NT2/D1 (cell line): Measurements from ENCODE around the gene PLAAT5.
"Not testable (repeated sequence)": the region's sequence is repeated elsewhere in the genome, so short reads cannot be mapped to it uniquely, and the experiment has no call there.

Source experiments
- SUZ12 ChIP-seq: IDR thresholded peaks from 2 replicates; pipeline ENCODE4 v1.6.1; 2011; ENCODE audit not compliant: insufficient read length, insufficient read depth; ENCODE audit errors: extremely low read depth
- YY1 ChIP-seq: IDR thresholded peaks from 2 replicates; pipeline ENCODE4 v1.6.1; 2011; ENCODE audit not compliant: insufficient read length, insufficient read depth
- ZNF274 ChIP-seq: IDR thresholded peaks from 2 replicates; pipeline ENCODE4 v1.6.1; 2011; ENCODE audit warnings: mild to moderate bottlenecking, low read depth, low read length

DNA sequence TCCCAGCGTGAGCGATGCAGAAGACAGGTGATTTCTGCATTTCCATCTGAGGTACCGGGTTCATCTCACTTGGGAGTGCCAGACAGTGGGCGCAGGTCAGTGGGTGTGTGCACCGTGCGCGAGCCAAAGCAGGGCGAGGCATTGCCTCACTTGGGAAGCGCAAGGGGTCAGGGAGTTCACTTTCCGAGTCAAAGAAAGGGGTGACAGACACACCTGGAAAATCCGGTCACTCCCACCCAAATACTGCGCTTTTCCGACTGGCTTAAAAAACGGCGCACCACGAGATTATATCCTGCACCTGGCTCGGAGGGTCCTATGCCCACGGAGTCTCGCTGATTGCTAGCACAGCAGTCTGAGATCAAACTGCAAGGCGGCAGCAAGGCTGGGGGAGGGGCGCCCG, 55.6 kb downstream of the PLAAT5 start:
- TF ChIP-seq YY1, SUZ12, ZNF274: not testable (repeated sequence)
